Fibroblast of pulmonary artery (primary cell): ENCODE results near the gene CFAP251.

Source experiments
- DNase-seq: peaks from one replicate; pipeline ENCODE4 v3.0.0-alpha.2; 2010; ENCODE audit warnings: low read depth
- H3K4me3 ChIP-seq: replicated peaks from 2 replicates; pipeline ENCODE4 v1.5.1; 2011; ENCODE audit warnings: low read depth, mild to moderate bottlenecking, control low read depth, low read length, moderate library complexity
- CTCF ChIP-seq: IDR thresholded peaks from 2 replicates; pipeline ENCODE4 v1.5.1; 2011; ENCODE audit warnings: mild to moderate bottlenecking, control low read depth, low read length, inconsistent platforms; ENCODE audit errors: missing control alignments

The CFAP251 gene

GRCh38 chr12:122006186-122006926, 88.0 kb downstream of the CFAP251 start:
- no peak for TF ChIP-seq CTCF
- DNase-seq, result no peak
- no peak overlapping the region for H3K4me3 ChIP-seq

GRCh38 chr12:122009741-122010140, 91.3 kb downstream of the CFAP251 start:
- TF ChIP-seq CTCF, result no peak
- no peak for DNase-seq
- H3K4me3 ChIP-seq, result no peak overlapping the region

DNA sequence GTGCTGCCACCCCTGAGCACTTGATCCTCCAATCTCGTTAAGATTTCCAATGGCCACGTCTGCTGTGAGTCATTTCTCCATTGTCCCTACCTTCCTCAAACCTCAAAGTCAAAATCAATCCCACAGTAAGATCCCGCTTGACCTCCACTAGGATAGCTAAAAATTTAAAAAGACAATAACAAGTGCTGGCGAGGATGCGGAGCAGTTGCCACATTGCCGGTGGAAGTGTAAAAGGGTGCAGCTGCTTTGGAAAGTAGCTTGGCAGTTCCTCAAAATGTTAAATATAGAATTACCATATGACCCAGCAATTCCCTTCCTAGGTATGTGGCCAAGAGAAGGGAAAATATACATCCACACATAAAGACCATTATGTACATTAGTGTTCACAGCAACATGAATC, 93.8 kb downstream of the CFAP251 start:
- TF ChIP-seq CTCF, result no peak
- no peak for DNase-seq
- H3K4me3 ChIP-seq, result no peak overlapping the region

DNA sequence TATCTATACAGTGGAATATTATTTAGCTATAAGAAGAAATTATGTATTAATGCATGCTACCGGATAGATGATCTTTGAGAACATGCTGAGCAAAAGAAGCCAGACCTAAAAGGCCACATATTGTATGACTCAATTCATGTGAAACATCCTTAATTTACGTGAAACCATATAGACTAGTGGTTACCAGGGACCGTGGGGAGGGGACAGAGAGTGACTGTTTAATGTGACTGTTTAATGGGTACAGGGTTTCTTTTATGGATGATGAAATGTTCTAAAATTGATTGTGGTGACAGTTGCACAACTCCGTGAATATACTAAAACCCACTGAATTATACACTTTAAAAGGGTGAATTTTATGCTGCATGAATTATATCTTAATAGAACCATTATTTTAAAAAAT, 94.7 kb downstream of the CFAP251 start:
- no peak for DNase-seq
- TF ChIP-seq CTCF, result no peak
- H3K4me3 ChIP-seq, result no peak overlapping the region

DNA sequence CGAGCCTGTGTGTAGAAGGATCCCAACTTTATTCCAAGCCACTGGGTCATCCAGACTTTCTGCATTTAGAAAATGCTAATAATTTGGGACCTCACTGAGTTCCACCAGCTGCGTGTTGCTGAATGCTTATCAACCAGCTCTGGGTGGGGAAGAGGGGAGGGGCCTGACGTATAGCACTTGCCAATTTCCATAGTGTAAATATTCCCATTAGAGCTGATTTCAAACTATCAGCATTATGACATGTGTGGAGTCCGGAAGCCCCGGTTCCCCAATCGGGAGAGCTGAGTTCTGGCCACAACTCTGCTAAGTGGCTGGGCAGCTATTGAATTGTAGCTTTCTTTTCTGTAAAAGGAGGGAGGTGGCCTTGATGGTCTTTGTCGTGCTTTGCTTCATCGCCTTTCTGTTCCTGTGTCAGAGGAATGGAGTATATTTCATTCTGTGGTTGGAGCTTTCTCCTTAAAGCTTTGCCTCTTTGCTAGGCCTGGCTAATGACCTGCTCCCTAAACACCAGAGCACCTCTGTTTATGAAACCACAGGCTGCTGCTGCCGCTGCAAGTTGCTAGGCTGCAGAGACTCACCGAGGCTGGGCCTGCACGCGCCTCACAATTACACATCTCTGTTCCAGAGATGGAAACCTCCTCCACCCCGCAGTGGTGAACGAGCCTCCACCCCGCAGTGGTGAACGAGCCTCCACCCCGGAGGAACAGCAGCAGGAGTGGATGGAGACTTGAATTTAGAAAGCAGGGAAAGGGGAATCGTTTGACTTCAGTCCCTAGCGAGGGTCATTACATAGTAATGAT, 95.6 kb downstream of the CFAP251 start:
- no peak overlapping the region for H3K4me3 ChIP-seq
- DNase-seq, result no peak
- no peak for TF ChIP-seq CTCF

DNA sequence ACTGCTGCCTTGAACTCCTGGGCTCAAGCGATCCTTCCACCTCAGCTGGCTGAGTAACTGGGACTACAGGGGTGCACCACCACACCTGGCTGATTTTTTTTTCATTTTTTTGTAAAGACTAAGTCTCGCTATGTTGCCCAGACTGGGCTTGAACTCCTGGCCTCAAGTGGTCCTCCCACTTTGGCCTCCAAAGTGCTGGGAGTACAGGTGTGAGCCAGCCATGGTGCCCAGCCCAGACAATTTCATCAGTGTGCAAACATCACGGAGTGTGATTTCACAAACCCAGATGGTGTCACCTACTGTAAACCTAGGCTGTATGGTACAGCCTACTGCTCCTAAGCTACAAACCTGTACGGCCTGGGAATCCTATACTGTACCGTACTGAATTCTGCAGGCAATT, 96.4 kb downstream of the CFAP251 start:
- no peak for DNase-seq
- no peak overlapping the region for H3K4me3 ChIP-seq
- no peak for TF ChIP-seq CTCF
